Prostate gland (tissue), 2 donors: Measurements from ENCODE around the gene MIGA1. TPM values are rescaled to one million over a fixed set of nuclear protein-coding genes. Genes with fewer than 3 reads are reported as not detected.

Experiments used
- DNase-seq: peaks from one replicate; pipeline ENCODE4 v3.0.0-alpha.2; 2019; ENCODE audit warnings: low spot score
- H3K27ac ChIP-seq, 2 donors: fragments of 200-600 bp; sonication (generic); 2 replicates each; pipeline ENCODE4 v1.5.1; 2017 to 2019
- H3K27me3 ChIP-seq: fragments of 200-600 bp; sonication (generic); replicated peaks from 2 replicates; pipeline ENCODE4 v1.5.1; 2019; ENCODE audit not compliant: insufficient read depth
- H3K36me3 ChIP-seq, 2 donors: fragments of 200-600 bp; sonication (generic); 1 replicate in 1 of 2; 2 replicates in 1 of 2; pipeline versions ENCODE4 v1.5.1 to v1.8.1; 2017 to 2019
- H3K4me1 ChIP-seq: fragments of 200-600 bp; sonication (generic); replicated peaks from 2 replicates; pipeline ENCODE4 v1.5.1; 2019
- H3K4me3 ChIP-seq, 2 donors: fragments of 200-600 bp; sonication (generic); 2 replicates each; pipeline ENCODE4 v1.5.1; 2017 to 2019
- H3K9me3 ChIP-seq: fragments of 200-600 bp; sonication (generic); 2 replicates; pipeline ENCODE4 v1.5.1; 2017
- CTCF ChIP-seq, 4 experiments: fragments of 200-600 bp in 2 of 4; fragments of 450-650 bp in 2 of 4; sonication (generic) in 2 of 4; IDR thresholded peaks; 1 replicate in 3 of 4; 2 replicates in 1 of 4; pipeline ENCODE4 v1.5.1; 2016 to 2019; ENCODE audit warnings: antibody characterized with exemption in 4 of 4, mild to moderate bottlenecking in 2 of 4, moderate library complexity in 2 of 4
- POLR2A ChIP-seq: fragments of 450-650 bp; IDR thresholded peaks from one replicate; pipeline ENCODE4 v1.6.1; 2016; ENCODE audit warnings: antibody characterized with exemption, mild to moderate bottlenecking
- POLR2AphosphoS5 ChIP-seq: sonication (generic); formaldehyde crosslinking; IDR thresholded peaks from one replicate; pipeline ENCODE4 v1.6.1; 2017; ENCODE audit warnings: antibody characterized with exemption
- WGBS: methylation state at CpG from one replicate; pipeline ENCODE4 v1.1.5; 2018; 5-methylcytosine and 5-hydroxymethylcytosine counted together
- intact Hi-C: fragments of 100-400 bp; cut with DNase I; formaldehyde crosslinking; loops from one replicate; pipeline ENCODE4 v1.14.2; 2022
- total RNA-seq, 2 donors: library from RNA; depleted of rRNA; stranded (reverse); fragments of >200 nt; gene quantifications; one replicate each; pipeline ENCODE4 v1.1.0, GENCODE V29; 2016

MIGA1 gene
- total RNA-seq, 2 donors from 2014 or later: 16.2 to 19.3 TPM

GRCh38 chr1:77832901-77833300 lies 53.5 kb downstream of the MIGA1 start:
- no peak for DNase-seq
- H3K36me3 ChIP-seq: no peaks in the 10 kb centered on the region
- H3K27ac ChIP-seq: peak overlapping the region; percentile 35 to 64
- H3K9me3 ChIP-seq: no peaks in the 10 kb centered on the region
- intact Hi-C loops: loop anchor here (2.0 kb wide), 1 partner anchor 56 kb away; the partner anchor contains the start of gene NEXN
- H3K4me1 ChIP-seq: no peaks in the 10 kb centered on the region
- no peaks in the 10 kb centered on the region for H3K27me3 ChIP-seq
- H3K4me3 ChIP-seq: no peak overlapping the region
- TF ChIP-seq CTCF (IDR thresholded peaks at IDR 0.05): no peak
- peak; percentile 54 for TF ChIP-seq POLR2AphosphoS5
- TF ChIP-seq POLR2A: no peak

- Histone ChIP-seq H3K27me3 (no peaks in the 10 kb centered on the region), H3K9me3 (no peaks in the 10 kb centered on the region), H3K4me1 (no peaks in the 10 kb centered on the region), H3K27ac (peak overlapping the region; percentile 64), H3K4me3 (no peak overlapping the region), H3K36me3 (no peaks in the 10 kb centered on the region)
- DNase-seq: no peak
- no peak for TF ChIP-seq CTCF (IDR thresholded peaks at IDR 0.05)
- intact Hi-C loops: loop anchor here (2.0 kb wide), 1 partner anchor 55 kb away; the partner anchor contains the start of gene NEXN
- 89% methylated on average over 3 of the region's 3 CpGs for WGBS
Observed at GRCh38 chr1:77833521-77834100, 54.2 kb downstream of the MIGA1 start.

GRCh38 chr1:77834771-77835334 lies 55.4 kb downstream of the MIGA1 start:
- H3K9me3 ChIP-seq: no peaks in the 10 kb centered on the region
- TF ChIP-seq POLR2AphosphoS5 (peak; percentile 93), CTCF (IDR thresholded peaks at IDR 0.05) (no peak)
- no peaks in the 10 kb centered on the region for H3K27me3 ChIP-seq
- H3K27ac ChIP-seq: peak overlapping the region; percentile 64
- no peak overlapping the region for H3K4me3 ChIP-seq
- intact Hi-C loops: no loop called here
- 9% methylated on average over 2 of the region's 2 CpGs for WGBS
- no peaks in the 10 kb centered on the region for H3K36me3 ChIP-seq
- H3K4me1 ChIP-seq: no peaks in the 10 kb centered on the region
- peak; percentile 82 for DNase-seq

- Histone ChIP-seq H3K4me1 (no peaks in the 10 kb centered on the region), H3K27me3 (no peaks in the 10 kb centered on the region), H3K4me3 (no peak overlapping the region), H3K36me3 (no peaks in the 10 kb centered on the region), H3K9me3 (no peaks in the 10 kb centered on the region), H3K27ac (no peak overlapping the region)
- WGBS: 69% methylated on average over 1 of the region's 1 CpG
- intact Hi-C loops: no loop called here
- DNase-seq: no peak
- TF ChIP-seq POLR2AphosphoS5: no peak
Observed at GRCh38 chr1:77841574-77841973, 62.1 kb downstream of the MIGA1 start.

GRCh38 chr1:77845951-77846350 lies 66.5 kb downstream of the MIGA1 start:
- WGBS: 74% methylated on average over 1 of the region's 1 CpG
- no peaks in the 10 kb centered on the region for H3K9me3 ChIP-seq
- no peak for DNase-seq
- no peaks in the 10 kb centered on the region for H3K36me3 ChIP-seq
- H3K27ac ChIP-seq: no peak overlapping the region
- no peaks in the 10 kb centered on the region for H3K4me1 ChIP-seq
- no peak overlapping the region for H3K4me3 ChIP-seq
- TF ChIP-seq POLR2AphosphoS5: no peak
- TF ChIP-seq POLR2A: no peak
- TF ChIP-seq CTCF (IDR thresholded peaks at IDR 0.05): no peak
- no peaks in the 10 kb centered on the region for H3K27me3 ChIP-seq
- intact Hi-C loops: no loop called here
